Esophagus muscularis mucosa (tissue), 4 donors: Measurements from ENCODE around the gene ABCA3. TPM values are rescaled to one million over a fixed set of nuclear protein-coding genes. Genes with fewer than 3 reads are reported as not detected.

Experiments used
- DNase-seq: peaks from one replicate; pipeline ENCODE4 v3.0.0-alpha.2; 2017; ENCODE audit errors: extremely low spot score
- H3K27ac ChIP-seq, 4 donors: fragments of 200-600 bp; sonication (generic); replicated peaks in 1 of 4; 1 replicate in 3 of 4; 2 replicates in 1 of 4; pipeline ENCODE4 v1.5.1; 2016 to 2019; ENCODE audit warnings: mild to moderate bottlenecking in 1 of 4
- H3K27me3 ChIP-seq, 4 donors: fragments of 200-600 bp; sonication (generic); one replicate each; pipeline versions ENCODE4 v1.5.1 to v1.6.0; 2016 to 2019
- H3K36me3 ChIP-seq, 4 donors: fragments of 200-600 bp; sonication (generic); one replicate each; pipeline ENCODE4 v1.5.1; 2016 to 2019
- H3K4me1 ChIP-seq, 4 donors: fragments of 200-600 bp; sonication (generic); one replicate each; pipeline ENCODE4 v1.5.1; 2016 to 2019
- H3K4me3 ChIP-seq, 4 donors: fragments of 200-600 bp; sonication (generic); 1 replicate in 2 of 4; 2 replicates in 2 of 4; pipeline ENCODE4 v1.5.1; 2016 to 2019; ENCODE audit warnings: mild to moderate bottlenecking in 4 of 4, moderate library complexity in 1 of 4
- H3K9me3 ChIP-seq, 4 donors: fragments of 200-600 bp; sonication (generic); 1 replicate in 3 of 4; 2 replicates in 1 of 4; pipeline ENCODE4 v1.5.1; 2016 to 2019
- EP300 ChIP-seq: sonication (generic); formaldehyde crosslinking; IDR thresholded peaks from one replicate; pipeline ENCODE4 v1.6.1; 2017; ENCODE audit warnings: antibody characterized with exemption
- POLR2A ChIP-seq: fragments of 450-650 bp; IDR thresholded peaks from one replicate; pipeline ENCODE4 v1.6.1; 2017; ENCODE audit warnings: antibody characterized with exemption, moderate library complexity, mild to moderate bottlenecking, low read depth
- POLR2AphosphoS5 ChIP-seq, 2 donors: sonication (generic); formaldehyde crosslinking; IDR thresholded peaks; one replicate each; pipeline ENCODE4 v1.6.1; 2017; ENCODE audit warnings: antibody characterized with exemption in 2 of 2
- WGBS: methylation state at CpG from one replicate; pipeline ENCODE4 v1.1.5; 2018; 5-methylcytosine and 5-hydroxymethylcytosine counted together
- intact Hi-C: fragments of 100-400 bp; cut with DNase I; formaldehyde crosslinking; loops from one replicate; pipeline ENCODE4 v1.15.1; 2023
- total RNA-seq, 4 donors: library from RNA; depleted of rRNA; stranded (reverse); fragments of >200 nt; gene quantifications; one replicate each; pipeline versions ENCODE4 v1.1.0 to v1.2.1, GENCODE V29; 2016
- TF ChIP-seq, protein P1 (sequence below), 3 experiments: fragments of 200-600 bp in 2 of 3; fragments of 450-650 bp in 1 of 3; sonication (generic) in 2 of 3; IDR thresholded peaks; one replicate each; pipeline ENCODE4 v1.5.1; 2017 to 2019; ENCODE audit warnings: antibody characterized with exemption in 3 of 3, mild to moderate bottlenecking in 2 of 3, moderate library complexity in 1 of 3

The ABCA3 gene
- total RNA-seq, 4 donors from 2014 or later, result 10.4 to 30.7 (median 18.1) TPM

DNA sequence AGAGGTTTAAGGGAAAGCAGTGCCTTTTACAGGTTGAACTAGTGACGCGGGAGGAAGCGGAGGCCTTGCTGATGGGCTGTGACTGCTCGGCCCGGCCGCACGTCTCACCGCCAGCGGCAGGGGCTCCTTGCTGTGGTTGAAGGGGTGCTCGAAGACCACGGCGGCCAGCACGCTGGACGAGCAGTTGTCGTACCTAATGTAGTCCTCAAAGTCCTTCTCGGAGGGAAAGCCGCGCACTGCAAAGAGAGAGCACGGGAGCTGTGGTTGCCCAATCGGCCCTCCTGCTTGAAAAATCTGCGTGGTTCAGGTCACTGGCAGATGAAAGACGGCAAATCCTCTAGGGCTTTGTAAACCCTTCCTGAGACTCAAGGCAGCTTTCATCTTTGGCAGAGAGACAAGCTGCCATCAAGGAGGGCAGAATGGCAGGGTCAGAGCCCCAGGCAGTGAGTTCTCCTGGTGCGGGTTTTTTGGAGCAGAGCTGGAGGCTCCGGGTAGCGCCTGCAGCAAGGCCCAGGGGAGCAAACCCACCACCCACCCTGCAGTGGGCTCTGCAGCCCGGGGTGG is 16.1 kb downstream of the ABCA3 start:
- H3K4me1 ChIP-seq, result no peaks in the 10 kb centered on the region
- whole genome bisulfite sequencing, result 91% methylated on average over 24 of the region's 26 CpGs
- no peak overlapping the region for H3K4me3 ChIP-seq
- no peak for DNase-seq
- TF ChIP-seq POLR2AphosphoS5 (IDR thresholded peaks at IDR 0.05), result no peak
- TF ChIP-seq, protein P1, sequence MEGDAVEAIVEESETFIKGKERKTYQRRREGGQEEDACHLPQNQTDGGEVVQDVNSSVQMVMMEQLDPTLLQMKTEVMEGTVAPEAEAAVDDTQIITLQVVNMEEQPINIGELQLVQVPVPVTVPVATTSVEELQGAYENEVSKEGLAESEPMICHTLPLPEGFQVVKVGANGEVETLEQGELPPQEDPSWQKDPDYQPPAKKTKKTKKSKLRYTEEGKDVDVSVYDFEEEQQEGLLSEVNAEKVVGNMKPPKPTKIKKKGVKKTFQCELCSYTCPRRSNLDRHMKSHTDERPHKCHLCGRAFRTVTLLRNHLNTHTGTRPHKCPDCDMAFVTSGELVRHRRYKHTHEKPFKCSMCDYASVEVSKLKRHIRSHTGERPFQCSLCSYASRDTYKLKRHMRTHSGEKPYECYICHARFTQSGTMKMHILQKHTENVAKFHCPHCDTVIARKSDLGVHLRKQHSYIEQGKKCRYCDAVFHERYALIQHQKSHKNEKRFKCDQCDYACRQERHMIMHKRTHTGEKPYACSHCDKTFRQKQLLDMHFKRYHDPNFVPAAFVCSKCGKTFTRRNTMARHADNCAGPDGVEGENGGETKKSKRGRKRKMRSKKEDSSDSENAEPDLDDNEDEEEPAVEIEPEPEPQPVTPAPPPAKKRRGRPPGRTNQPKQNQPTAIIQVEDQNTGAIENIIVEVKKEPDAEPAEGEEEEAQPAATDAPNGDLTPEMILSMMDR (IDR thresholded peaks at IDR 0.05), result no peak
- TF ChIP-seq POLR2A, result no peak
- no peak for TF ChIP-seq EP300
- intact Hi-C loops, result no loop called here
- H3K9me3 ChIP-seq, result no peaks in the 10 kb centered on the region
- no peaks in the 10 kb centered on the region for H3K27me3 ChIP-seq
- H3K36me3 ChIP-seq, result peaks cover 37 to 83% (median 70%) of the 10 kb centered on the region in 4 donors
- no peak overlapping the region for H3K27ac ChIP-seq

DNA sequence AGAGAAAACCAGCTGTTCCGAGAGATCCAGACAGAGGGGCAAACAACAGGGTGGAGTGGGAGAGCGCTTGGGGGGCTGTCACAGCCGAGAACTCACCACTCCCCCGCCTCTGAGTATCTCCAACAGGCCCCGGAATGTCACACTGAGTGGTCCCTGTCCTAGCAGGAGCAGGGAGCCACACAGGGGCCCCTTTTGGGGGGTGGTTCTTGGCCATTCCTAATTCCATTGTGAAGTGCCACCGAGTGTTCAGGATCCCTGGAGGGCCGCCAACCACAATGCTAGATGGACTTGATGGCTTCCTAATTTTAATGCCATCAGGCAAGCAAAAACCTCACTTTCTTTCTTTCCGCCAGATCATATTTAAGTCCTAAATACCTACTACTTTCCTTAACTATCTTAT is 16.8 kb downstream of the ABCA3 start:
- Histone ChIP-seq H3K4me3 (no peak overlapping the region), H3K27ac (no peak overlapping the region), H3K27me3 (no peaks in the 10 kb centered on the region), H3K4me1 (no peaks in the 10 kb centered on the region), H3K9me3 (no peaks in the 10 kb centered on the region), H3K36me3 (peaks cover 44 to 88% (median 77%) of the 10 kb centered on the region in 4 donors)
- 91% methylated on average over 8 of the region's 8 CpGs for WGBS
- TF ChIP-seq POLR2A (no peak), POLR2AphosphoS5 (IDR thresholded peaks at IDR 0.05) (no peak), EP300 (no peak)
- TF ChIP-seq, protein P1 (IDR thresholded peaks at IDR 0.05), result no peak
- no peak for DNase-seq
- intact Hi-C loops, result no loop called here

DNA sequence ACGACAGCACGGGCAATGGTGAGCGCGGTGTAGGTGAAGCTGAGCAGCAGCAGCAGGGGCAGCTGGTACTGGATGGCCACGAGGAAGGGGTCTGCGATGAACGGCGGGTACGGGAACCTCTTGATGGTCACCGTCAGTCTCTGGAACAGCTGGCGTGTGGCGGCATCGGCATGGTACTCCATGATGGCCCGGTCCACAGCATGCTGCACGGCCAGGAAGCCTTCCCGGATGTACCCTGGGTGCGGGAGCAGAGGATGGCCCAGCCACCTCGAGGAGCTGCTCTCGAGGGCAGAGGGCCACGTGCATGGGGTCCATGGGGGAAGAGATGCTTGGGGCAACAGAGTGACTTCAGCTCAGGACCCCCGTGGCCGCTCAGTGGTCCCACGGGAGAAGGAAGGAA is 20.9 kb downstream of the ABCA3 start:
- intact Hi-C loops, result no loop called here
- Histone ChIP-seq H3K4me1 (no peaks in the 10 kb centered on the region), H3K9me3 (no peaks in the 10 kb centered on the region), H3K27me3 (no peaks in the 10 kb centered on the region), H3K4me3 (no peak overlapping the region), H3K36me3 (peaks cover 30 to 79% (median 60%) of the 10 kb centered on the region in 4 donors), H3K27ac (no peak overlapping the region)
- 89% methylated on average over 17 of the region's 23 CpGs for WGBS
- no peak for DNase-seq
- TF ChIP-seq POLR2A, result no peak
- no peak for TF ChIP-seq POLR2AphosphoS5 (IDR thresholded peaks at IDR 0.05)
- TF ChIP-seq, protein P1 (IDR thresholded peaks at IDR 0.05), result no peak
- no peak for TF ChIP-seq EP300

DNA sequence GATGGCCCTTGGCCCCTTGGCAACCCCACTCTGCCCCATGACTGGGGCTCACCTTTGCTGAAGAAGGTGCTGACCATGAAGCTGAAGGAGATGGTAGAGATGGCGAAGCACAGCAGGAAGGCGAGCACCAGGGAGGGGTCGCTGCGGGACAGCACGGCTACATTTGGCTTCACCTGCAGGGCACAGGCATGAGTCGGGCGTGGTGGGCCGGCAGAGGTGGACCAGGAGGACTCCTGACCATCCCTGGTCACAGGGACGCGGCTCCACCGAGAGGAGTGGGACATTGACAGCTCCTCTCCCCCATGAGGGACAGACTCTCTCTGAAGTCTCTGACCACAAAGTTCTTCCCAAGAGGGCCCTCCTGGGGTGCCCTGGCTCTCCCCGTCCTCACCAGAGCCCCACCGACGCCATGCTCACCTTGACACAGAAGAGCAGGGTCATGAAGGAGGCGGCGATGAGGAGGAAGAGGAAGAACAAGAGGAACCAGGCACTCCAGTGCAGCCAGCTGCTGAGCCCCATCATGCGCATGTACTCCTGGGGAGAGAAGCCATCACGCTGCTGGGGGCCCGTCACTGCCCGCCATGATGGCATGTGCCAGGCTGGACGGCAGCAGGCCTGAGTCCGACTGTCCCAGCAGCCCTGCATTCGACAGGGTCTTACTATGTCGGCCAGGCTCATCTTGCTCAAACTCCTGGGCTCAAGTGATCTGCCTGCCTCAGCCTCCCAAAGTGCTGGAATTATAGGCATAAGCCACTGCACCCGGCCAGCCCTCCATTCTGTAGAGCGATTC is 23.1 kb downstream of the ABCA3 start:
- Histone ChIP-seq H3K27ac (no peak overlapping the region), H3K4me1 (no peaks in the 10 kb centered on the region), H3K36me3 (peaks cover 20 to 72% (median 47%) of the 10 kb centered on the region in 4 donors), H3K27me3 (no peaks in the 10 kb centered on the region), H3K4me3 (no peak overlapping the region), H3K9me3 (no peaks in the 10 kb centered on the region)
- no peak for TF ChIP-seq EP300
- no peak for TF ChIP-seq POLR2A
- no peak for TF ChIP-seq POLR2AphosphoS5 (IDR thresholded peaks at IDR 0.05)
- 92% methylated on average over 16 of the region's 26 CpGs for WGBS
- DNase-seq, result no peak
- intact Hi-C loops, result no loop called here

DNA sequence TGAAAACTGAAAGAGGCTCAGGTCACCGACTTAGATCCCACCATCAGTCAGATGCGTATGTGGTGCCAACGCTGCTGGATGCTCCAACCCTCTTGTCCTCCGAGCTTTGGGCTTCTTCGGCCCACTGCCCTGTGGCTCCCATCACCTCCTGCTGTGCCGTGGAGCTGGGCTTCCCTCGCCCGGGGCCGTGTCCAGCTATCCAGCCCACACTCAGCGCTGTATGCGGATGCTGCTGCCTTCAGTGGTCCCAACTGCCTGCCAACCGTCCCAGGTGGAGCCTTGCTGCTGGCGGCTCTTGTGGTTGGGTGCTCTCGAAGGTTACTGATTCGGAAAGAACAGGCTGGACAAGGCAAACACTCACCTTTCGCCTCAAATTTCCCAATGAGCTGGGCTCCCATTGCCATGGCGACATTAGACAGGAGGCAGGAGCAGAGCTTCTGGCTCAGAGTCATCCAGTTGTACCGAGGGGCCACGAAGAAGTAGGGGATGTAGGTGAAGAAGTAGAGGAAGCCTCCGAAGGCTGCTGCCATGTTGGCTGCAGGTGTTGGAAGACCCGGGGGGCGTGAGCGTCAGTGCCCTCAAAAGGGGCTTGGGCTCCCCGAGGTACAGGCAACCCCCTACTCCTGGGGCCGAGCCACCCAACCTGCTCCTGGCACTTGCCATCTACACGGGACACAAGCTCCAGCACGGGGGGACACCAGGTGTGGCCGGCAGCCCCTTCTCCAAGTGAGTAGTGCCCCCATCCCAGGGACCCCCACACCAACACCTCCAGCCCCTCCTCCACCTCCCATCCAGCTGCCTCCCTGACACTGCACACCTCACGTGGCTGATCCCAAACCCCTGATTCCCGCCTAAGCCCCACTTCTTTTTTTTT is 32.2 kb downstream of the ABCA3 start:
- no peak overlapping the region for H3K4me3 ChIP-seq
- H3K36me3 ChIP-seq, result peaks cover 0 to 51% (median 29%) of the 10 kb centered on the region in 4 donors
- H3K4me1 ChIP-seq, result no peaks in the 10 kb centered on the region
- H3K27ac ChIP-seq, result no peak overlapping the region
- no peak for DNase-seq
- H3K27me3 ChIP-seq, result no peaks in the 10 kb centered on the region
- TF ChIP-seq POLR2A (no peak), POLR2AphosphoS5 (IDR thresholded peaks at IDR 0.05) (no peak), EP300 (no peak)
- TF ChIP-seq, protein P1 (IDR thresholded peaks at IDR 0.05), result no peak
- H3K9me3 ChIP-seq, result no peaks in the 10 kb centered on the region
- WGBS, result 93% methylated on average over 23 of the region's 30 CpGs
- intact Hi-C loops, result no loop called here
